ENCODE measurements around the gene SLC35F5. TPM values are rescaled to one million over a fixed set of nuclear protein-coding genes. Genes with fewer than 3 reads are reported as not detected.
A peak's percentile ranks its signal among the peaks of the same experiment; 100 is the strongest.

SLC35F5 gene
- total RNA-seq, 6 experiments from 2014 or later, result 33.2 to 50.0 (median 40.6) TPM

GRCh38 chr2:113795405-113795920 is 39.0 kb upstream of the SLC35F5 start:
- TF ChIP-seq CTCF (IDR thresholded peaks at IDR 0.05), result no peak
- no peak for TF ChIP-seq POLR2A (IDR thresholded peaks at IDR 0.05)
- Histone ChIP-seq H3K4me3 (no peak overlapping the region), H3K4me1 (no peaks in the 10 kb centered on the region), H3K27me3 (no peaks in the 10 kb centered on the region), H3K9me3 (no peaks in the 10 kb centered on the region), H3K27ac (no peak overlapping the region), H3K36me3 (no peaks in the 10 kb centered on the region)
- no peak for DNase-seq
- 33% methylated on average over 1 of the region's 3 CpGs for WGBS (ENCODE audit: insufficient coverage, low coverage, low lambda C conversion rate, missing lambda C conversion rate)
- intact Hi-C loops (cut with DNase I), result no loop called here
- ATAC-seq, result no peak

GRCh38 chr2:113791697-113792590 is 35.5 kb upstream of the SLC35F5 start:
- ATAC-seq, result peak in 1 of 4 donors; percentile 28
- no peaks in the 10 kb centered on the region for H3K4me1 ChIP-seq
- no peak overlapping the region for H3K4me3 ChIP-seq
- whole genome bisulfite sequencing (ENCODE audit: insufficient coverage, low coverage, low lambda C conversion rate, missing lambda C conversion rate), result 43% methylated on average over 5 of the region's 5 CpGs
- TF ChIP-seq CTCF (IDR thresholded peaks at IDR 0.05), result no peak
- no peak for TF ChIP-seq POLR2A (IDR thresholded peaks at IDR 0.05)
- intact Hi-C loops (cut with DNase I), result no loop called here
- H3K36me3 ChIP-seq, result no peaks in the 10 kb centered on the region
- DNase-seq, result no peak
- no peak overlapping the region for H3K27ac ChIP-seq
- no peaks in the 10 kb centered on the region for H3K27me3 ChIP-seq
- no peaks in the 10 kb centered on the region for H3K9me3 ChIP-seq

- no peak for DNase-seq
- Histone ChIP-seq H3K27me3 (no peaks in the 10 kb centered on the region), H3K27ac (no peak overlapping the region), H3K4me1 (no peaks in the 10 kb centered on the region), H3K36me3 (no peaks in the 10 kb centered on the region), H3K4me3 (no peak overlapping the region), H3K9me3 (no peaks in the 10 kb centered on the region)
- 46% methylated on average over 8 of the region's 8 CpGs for WGBS (ENCODE audit: insufficient coverage, low coverage, low lambda C conversion rate, missing lambda C conversion rate)
- TF ChIP-seq POLR2A (IDR thresholded peaks at IDR 0.05) (no peak), CTCF (IDR thresholded peaks at IDR 0.05) (no peak)
- intact Hi-C loops (cut with DNase I), result no loop called here
- ATAC-seq, result peak; percentile 21 to 72 (median 60)
These were observed 28.6 kb upstream of the SLC35F5 start for GRCh38 chr2:113784823-113785744.

- no peak for ATAC-seq
- H3K4me1 ChIP-seq, result no peaks in the 10 kb centered on the region
- no peak for DNase-seq
- H3K4me3 ChIP-seq, result no peak overlapping the region
- H3K27me3 ChIP-seq, result no peaks in the 10 kb centered on the region
- H3K27ac ChIP-seq, result no peak overlapping the region
- TF ChIP-seq CTCF (IDR thresholded peaks at IDR 0.05), result no peak
- no peak for TF ChIP-seq POLR2A (IDR thresholded peaks at IDR 0.05)
- no peaks in the 10 kb centered on the region for H3K9me3 ChIP-seq
- intact Hi-C loops (cut with DNase I), result no loop called here
- H3K36me3 ChIP-seq, result no peaks in the 10 kb centered on the region
- WGBS (ENCODE audit: insufficient coverage, low coverage, low lambda C conversion rate, missing lambda C conversion rate), result 43% methylated on average over 5 of the region's 5 CpGs
These were observed 24.0 kb upstream of the SLC35F5 start for GRCh38 chr2:113780472-113780871.

All from right lobe of liver (tissue), 6 donors.